A673 (cell line): ENCODE data around the gene RRAGD. TPM values are rescaled to one million over a fixed set of nuclear protein-coding genes. Genes with fewer than 3 reads are reported as not detected.

Experiments used
- BruUV-seq: library from RNA; stranded (reverse); fragments of 400-500 nt; replicated peaks from 2 replicates; lab custom pipeline; 2021; lab: Mats Ljungman, UMichigan
- CTCF ChIA-PET: fragments of 300-600 bp; sonication (Branson Sonifier 250); formaldehyde crosslinking; loops from one replicate; lab custom pipeline; 2022; ENCODE audit warnings: antibody characterized with exemption; lab: Charles Lee
- POLR2A ChIA-PET: fragments of 300-600 bp; sonication (Branson Sonifier 250); formaldehyde crosslinking; loops from one replicate; lab custom pipeline; 2022; ENCODE audit warnings: antibody characterized with exemption; ENCODE audit not compliant: low non-redundant PET; lab: Charles Lee
- DNase-seq: peaks from one replicate; pipeline ENCODE4 v3.0.0-alpha.2; 2015; ENCODE audit warnings: low spot score
- H3K27ac ChIP-seq: fragments of 200-600 bp; sonication (generic); 2 replicates; pipeline ENCODE4 v1.5.1; 2016; ENCODE audit warnings: mixed run types, low read depth, mild to moderate bottlenecking, mixed read lengths, antibody characterized with exemption, low read length; ENCODE audit not compliant: poor library complexity, severe bottlenecking
- H3K27me3 ChIP-seq: fragments of 200-600 bp; sonication (generic); replicated peaks from 2 replicates; pipeline ENCODE4 v1.6.1; 2017; ENCODE audit warnings: mixed run types, low read depth, mild to moderate bottlenecking, mixed read lengths, antibody characterized with exemption, low read length; ENCODE audit not compliant: insufficient read depth, poor library complexity
- H3K36me3 ChIP-seq: fragments of 200-600 bp; sonication (generic); 2 replicates; pipeline ENCODE4 v1.6.1; 2016; ENCODE audit warnings: mixed run types, mild to moderate bottlenecking, mixed read lengths, antibody characterized with exemption, low read length; ENCODE audit not compliant: insufficient read depth, poor library complexity, severe bottlenecking
- H3K4me1 ChIP-seq: fragments of 200-600 bp; sonication (generic); 2 replicates; pipeline ENCODE4 v1.6.1; 2017; ENCODE audit warnings: mixed run types, mild to moderate bottlenecking, mixed read lengths, antibody characterized with exemption, low read length; ENCODE audit not compliant: insufficient read depth, poor library complexity, severe bottlenecking
- H3K4me3 ChIP-seq: fragments of 200-600 bp; sonication (generic); 2 replicates; pipeline ENCODE4 v1.5.1; 2016; ENCODE audit warnings: low read depth, mixed run types, mild to moderate bottlenecking, mixed read lengths, low read length; ENCODE audit not compliant: poor library complexity, severe bottlenecking
- H3K9me3 ChIP-seq: fragments of 200-600 bp; sonication (generic); 2 replicates; pipeline ENCODE4 v1.6.1; 2016; ENCODE audit warnings: mixed run types, low read depth, mild to moderate bottlenecking, mixed read lengths, antibody characterized with exemption, low read length; ENCODE audit not compliant: poor library complexity, severe bottlenecking
- CTCF ChIP-seq: fragments of 300-800, 200-600 bp; sonication (generic); conservative IDR thresholded peaks from 2 replicates; pipeline ENCODE4 v1.5.1; 2017; ENCODE audit warnings: low read depth, mild to moderate bottlenecking, antibody characterized with exemption, low read length, moderate library complexity, mixed read lengths
- EZH2 ChIP-seq: fragments of 200-600 bp; sonication (generic); IDR thresholded peaks from 2 replicates; pipeline ENCODE4 v1.6.1; 2017; ENCODE audit warnings: borderline replicate concordance, low read depth, mild to moderate bottlenecking, mixed read lengths, antibody characterized with exemption, low read length; ENCODE audit not compliant: poor library complexity, severe bottlenecking
- intact Hi-C: fragments of 100-400 bp; cut with micrococcal nuclease; formaldehyde crosslinking; loops from one replicate; pipeline ENCODE4 v1.10.0; 2022; ENCODE audit not compliant: unreplicated experiment
- total RNA-seq: library from RNA; stranded (reverse); gene quantifications from 2 replicates; pipeline ENCODE4 v1.2.3, GENCODE V29; 2021

Gene RRAGD
- total RNA-seq, 1 experiment from 2014 or later: 9.5 TPM

DNA sequence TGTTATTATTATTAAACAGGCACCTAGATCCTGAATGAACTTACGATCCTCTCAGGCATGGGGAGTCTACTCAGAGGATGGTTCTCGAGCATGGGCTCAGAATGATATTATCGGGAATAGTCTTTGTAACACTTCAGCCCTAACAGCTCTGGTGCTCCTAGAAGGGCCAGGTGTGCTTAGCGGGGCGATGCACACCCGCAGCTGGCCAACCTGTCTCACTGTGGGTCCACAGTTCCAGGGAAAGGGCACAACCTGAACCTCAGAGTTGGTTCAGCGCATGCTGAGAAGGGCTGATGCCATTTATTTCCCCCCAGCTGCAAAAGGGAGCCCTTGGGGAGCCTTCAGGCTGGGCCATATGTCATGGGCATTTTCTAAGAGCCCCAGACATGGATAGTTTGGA is 26.2 kb downstream of the RRAGD start:
- intact Hi-C loops: no loop called here
- Histone ChIP-seq H3K27ac (no peak overlapping the region), H3K4me3 (no peak overlapping the region), H3K36me3 (no peaks in the 10 kb centered on the region), H3K9me3 (no peaks in the 10 kb centered on the region), H3K4me1 (peaks cover 6% of the 10 kb centered on the region), H3K27me3 (no peaks in the 10 kb centered on the region)
- no peak for DNase-seq
- TF ChIP-seq CTCF: no peak
- no peak for TF ChIP-seq EZH2
- ChIA-PET POLR2A (no interaction called here), CTCF (no interaction called here)
- no TSS peak for BruUV-seq

DNA sequence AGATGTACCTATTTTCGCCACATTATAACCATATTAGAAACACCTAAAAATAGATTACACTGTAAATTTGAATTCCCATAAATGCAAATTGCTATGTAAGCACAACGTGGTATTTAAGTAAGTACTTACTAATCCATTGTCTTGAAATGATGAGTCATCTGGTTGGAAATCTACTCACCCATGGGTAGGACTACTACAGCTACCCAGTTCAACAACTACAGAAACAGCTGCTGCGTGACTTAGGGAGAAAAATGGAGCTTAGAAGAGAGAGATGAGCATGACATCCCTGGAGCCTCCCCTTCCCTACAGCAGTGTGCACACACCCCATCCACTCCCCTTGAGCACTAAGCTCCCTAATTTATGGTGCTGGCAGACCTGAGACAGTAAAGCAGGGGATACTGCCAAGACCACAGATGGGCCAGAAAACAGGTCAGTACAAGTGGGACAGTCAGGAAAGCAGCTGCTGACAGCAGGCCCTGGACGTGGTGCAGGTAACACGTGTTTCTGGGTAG is 26.9 kb downstream of the RRAGD start:
- peak; percentile 73 for DNase-seq
- Histone ChIP-seq H3K27ac (no peak overlapping the region), H3K4me3 (no peak overlapping the region), H3K9me3 (no peaks in the 10 kb centered on the region), H3K27me3 (no peaks in the 10 kb centered on the region), H3K36me3 (no peaks in the 10 kb centered on the region), H3K4me1 (peaks cover 6% of the 10 kb centered on the region)
- CTCF ChIA-PET: interaction anchor here (0.6 kb wide), 1 partner anchor 476 kb away, joined by 4 read pairs; no protein-coding TSS in a partner anchor
- TF ChIP-seq CTCF (no peak), EZH2 (no peak)
- POLR2A ChIA-PET: no interaction called here
- intact Hi-C loops: no loop called here
- no TSS peak for BruUV-seq

GRCh38 chr6:89381031-89381430 is 31.0 kb downstream of the RRAGD start:
- Histone ChIP-seq H3K4me3 (no peak overlapping the region), H3K9me3 (no peaks in the 10 kb centered on the region), H3K4me1 (peaks cover 6% of the 10 kb centered on the region), H3K27ac (no peak overlapping the region), H3K27me3 (no peaks in the 10 kb centered on the region), H3K36me3 (no peaks in the 10 kb centered on the region)
- intact Hi-C loops: no loop called here
- POLR2A ChIA-PET: no interaction called here
- DNase-seq: no peak
- BruUV-seq: no TSS peak
- CTCF ChIA-PET: no interaction called here
- TF ChIP-seq CTCF: no peak
- TF ChIP-seq EZH2: no peak
